ENCODE measurements around the gene CCBE1. TPM values are rescaled to one million over a fixed set of nuclear protein-coding genes. Genes with fewer than 3 reads are reported as not detected.

The CCBE1 gene
- total RNA-seq, 1 donor = 35.3 TPM

DNA sequence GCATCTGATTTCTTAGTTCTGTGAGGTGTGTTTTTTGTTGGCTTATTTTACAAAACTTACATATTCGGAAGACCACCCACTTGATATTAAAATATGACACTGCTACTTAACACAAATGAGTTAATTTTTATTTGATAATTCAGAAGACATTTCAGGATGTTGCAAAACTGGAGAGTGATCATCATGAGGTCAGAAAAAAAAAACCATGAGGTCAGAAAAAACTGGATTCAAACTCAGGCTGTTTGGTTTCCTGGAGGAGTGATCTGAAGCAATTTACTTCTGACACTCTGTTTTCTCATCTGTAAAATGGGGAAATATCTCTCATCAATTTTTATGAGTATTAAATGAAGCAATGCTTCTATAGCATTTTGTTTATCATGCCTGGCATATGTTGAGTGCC lies 1.8 kb upstream of the CCBE1 start:
- no peak for DNase-seq (ENCODE audit: low read depth)
- TF ChIP-seq, protein P1, sequence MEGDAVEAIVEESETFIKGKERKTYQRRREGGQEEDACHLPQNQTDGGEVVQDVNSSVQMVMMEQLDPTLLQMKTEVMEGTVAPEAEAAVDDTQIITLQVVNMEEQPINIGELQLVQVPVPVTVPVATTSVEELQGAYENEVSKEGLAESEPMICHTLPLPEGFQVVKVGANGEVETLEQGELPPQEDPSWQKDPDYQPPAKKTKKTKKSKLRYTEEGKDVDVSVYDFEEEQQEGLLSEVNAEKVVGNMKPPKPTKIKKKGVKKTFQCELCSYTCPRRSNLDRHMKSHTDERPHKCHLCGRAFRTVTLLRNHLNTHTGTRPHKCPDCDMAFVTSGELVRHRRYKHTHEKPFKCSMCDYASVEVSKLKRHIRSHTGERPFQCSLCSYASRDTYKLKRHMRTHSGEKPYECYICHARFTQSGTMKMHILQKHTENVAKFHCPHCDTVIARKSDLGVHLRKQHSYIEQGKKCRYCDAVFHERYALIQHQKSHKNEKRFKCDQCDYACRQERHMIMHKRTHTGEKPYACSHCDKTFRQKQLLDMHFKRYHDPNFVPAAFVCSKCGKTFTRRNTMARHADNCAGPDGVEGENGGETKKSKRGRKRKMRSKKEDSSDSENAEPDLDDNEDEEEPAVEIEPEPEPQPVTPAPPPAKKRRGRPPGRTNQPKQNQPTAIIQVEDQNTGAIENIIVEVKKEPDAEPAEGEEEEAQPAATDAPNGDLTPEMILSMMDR (IDR thresholded peaks at IDR 0.05; ENCODE audit: insufficient read depth, low read length) = no peak
- no peak overlapping the region for H3K4me3 ChIP-seq (ENCODE audit: low read depth, low read length)

DNA sequence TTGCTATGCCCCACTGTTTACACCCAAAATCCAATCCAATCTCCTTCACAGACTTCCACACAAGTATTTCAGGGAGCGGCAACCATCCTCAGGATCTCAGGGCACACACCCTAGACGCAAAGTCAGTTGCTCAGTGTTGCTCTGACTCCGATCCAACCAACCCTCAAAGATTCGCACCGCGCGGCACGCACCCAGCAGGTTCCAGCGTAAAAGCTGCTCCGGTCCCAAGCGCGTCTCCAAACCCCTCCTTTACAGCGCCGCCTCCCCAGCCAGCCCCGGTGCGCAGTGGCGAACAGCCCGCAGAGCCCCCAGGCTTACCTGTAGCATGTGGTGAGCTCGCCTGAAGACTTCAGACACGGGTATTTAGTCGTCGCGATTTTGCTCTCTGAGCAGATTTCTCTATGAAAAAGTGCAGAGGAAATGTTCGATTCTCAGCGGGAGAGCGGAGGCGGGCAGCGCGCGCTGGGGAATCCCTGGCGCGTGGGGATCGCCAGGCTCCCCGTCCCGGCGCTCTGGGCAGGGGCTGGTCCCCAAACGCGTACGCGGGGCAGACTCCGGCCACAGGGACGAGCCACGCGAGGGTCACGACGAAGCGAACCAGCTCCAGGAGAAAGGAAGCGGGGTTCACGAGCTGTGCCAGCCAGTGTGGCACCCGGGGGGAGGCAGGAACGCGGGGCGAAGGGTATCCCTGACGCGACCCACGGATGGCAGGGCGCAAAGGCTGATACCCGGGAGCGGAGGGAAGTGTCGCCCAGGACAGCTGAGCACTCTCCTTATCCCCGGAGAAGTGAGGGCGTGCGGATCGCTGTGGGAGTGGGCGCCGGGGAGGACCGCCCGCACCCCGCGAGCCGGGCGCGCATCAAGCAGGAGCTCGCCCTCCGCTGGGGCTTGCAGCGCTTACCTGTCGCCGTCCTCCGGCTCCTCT lies 650 bp downstream of the CCBE1 start:
- TF ChIP-seq, protein P1 (IDR thresholded peaks at IDR 0.05; ENCODE audit: insufficient read depth, low read length) = no peak
- peak overlapping the region; percentile 92 for H3K4me3 ChIP-seq (ENCODE audit: low read depth, low read length)
- DNase-seq (ENCODE audit: low read depth) = peak; percentile 65

DNA sequence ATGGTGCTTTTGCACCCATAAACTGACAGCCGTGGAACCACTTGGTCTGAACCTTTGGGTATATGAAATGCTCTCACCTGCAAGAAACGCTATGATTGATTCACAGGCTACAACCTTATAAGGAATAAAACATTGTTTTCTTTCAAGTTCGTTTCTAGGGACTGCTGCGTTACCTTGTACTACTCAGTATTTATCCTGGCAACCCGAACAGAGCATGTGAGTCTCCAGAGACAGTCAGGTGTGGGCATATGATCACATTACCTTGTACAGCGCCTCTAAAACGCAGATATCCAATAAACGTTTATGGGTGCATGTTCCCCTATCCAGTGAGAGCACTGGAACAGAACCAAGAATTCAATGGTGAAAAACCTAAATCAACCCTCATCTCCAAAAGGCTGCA lies 1.7 kb downstream of the CCBE1 start:
- H3K4me3 ChIP-seq (ENCODE audit: low read depth, low read length) = peak overlapping the region; percentile 92
- TF ChIP-seq, protein P1 (IDR thresholded peaks at IDR 0.05; ENCODE audit: insufficient read depth, low read length) = no peak
- DNase-seq (ENCODE audit: low read depth) = no peak

DNA sequence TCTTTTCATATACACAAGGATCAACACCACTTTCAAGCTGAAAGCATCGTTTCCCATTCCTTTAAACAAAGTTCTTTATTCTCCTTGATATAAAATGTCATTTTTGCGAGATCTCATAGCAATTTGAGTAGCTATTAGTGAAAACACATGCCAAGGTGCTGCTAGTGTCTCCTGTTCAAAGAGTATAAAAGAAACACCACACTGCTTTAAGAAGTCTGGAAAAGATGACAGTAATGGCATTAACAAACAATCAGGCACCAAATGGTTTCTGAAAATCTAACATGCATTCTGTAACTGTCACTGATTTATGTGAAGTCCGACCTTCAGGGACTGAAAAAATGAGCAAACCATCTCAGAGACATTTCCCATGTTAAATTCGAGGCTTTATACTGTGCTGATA lies 2.4 kb downstream of the CCBE1 start:
- H3K4me3 ChIP-seq (ENCODE audit: low read depth, low read length) = peak overlapping the region; percentile 92
- TF ChIP-seq, protein P1 (IDR thresholded peaks at IDR 0.05; ENCODE audit: insufficient read depth, low read length) = no peak
- no peak for DNase-seq (ENCODE audit: low read depth)

DNA sequence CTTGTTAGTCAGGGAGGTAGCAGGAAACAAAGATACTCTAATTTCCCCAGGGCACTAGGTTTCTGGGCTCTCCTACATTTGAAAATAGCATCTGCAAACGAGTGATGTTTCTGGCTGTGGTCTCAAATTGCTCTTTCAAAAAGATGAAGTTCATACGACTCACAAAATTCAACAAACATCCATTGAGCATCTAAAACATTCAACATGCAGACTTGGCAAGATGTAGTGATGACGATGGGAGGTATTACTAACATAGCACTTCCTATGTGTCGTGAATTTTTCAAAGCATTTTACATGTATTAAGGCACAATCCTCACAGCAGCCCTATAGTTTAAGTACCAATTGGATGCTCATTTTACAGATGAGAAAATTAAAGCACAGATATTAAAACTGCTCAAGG lies 5.2 kb downstream of the CCBE1 start:
- TF ChIP-seq, protein P1 (IDR thresholded peaks at IDR 0.05; ENCODE audit: insufficient read depth, low read length) = no peak
- no peak for DNase-seq (ENCODE audit: low read depth)
- H3K4me3 ChIP-seq (ENCODE audit: low read depth, low read length) = no peak overlapping the region

DNA sequence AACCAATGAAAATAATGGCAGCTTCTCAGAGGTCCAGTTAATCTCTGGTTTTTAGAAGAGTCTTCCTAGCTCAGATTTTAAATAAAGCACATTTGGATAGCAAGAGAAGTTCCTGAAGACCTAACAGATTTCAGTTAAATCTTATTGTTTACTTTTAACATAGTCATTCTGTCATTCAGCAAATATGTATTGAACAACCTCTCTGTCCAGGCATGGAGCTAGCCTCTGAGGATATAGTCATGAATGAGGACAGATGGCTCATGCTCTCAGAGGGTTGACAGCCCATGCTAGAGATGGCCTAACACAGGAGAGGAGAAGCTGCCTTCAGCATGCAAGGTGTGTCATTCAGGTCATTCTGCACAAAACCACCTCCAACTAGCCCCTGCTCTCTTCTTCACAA lies 6.2 kb downstream of the CCBE1 start:
- TF ChIP-seq, protein P1 (IDR thresholded peaks at IDR 0.05; ENCODE audit: insufficient read depth, low read length) = no peak
- DNase-seq (ENCODE audit: low read depth) = no peak
- H3K4me3 ChIP-seq (ENCODE audit: low read depth, low read length) = no peak overlapping the region

All from fibroblast of the aortic adventitia (primary cell).